Tibial nerve (tissue), 4 donors: ENCODE results near the gene LRCOL1. TPM values are rescaled to one million over a fixed set of nuclear protein-coding genes. Genes with fewer than 3 reads are reported as not detected.

Experiments
- DNase-seq, 2 donors: peaks; one replicate each; pipeline ENCODE4 v3.0.0-alpha.2; 2019; ENCODE audit warnings: low spot score in 2 of 2
- H3K27ac ChIP-seq, 4 donors: fragments of 200-600 bp; sonication (generic) in 3 of 4; one replicate each; pipeline ENCODE4 v1.5.1; 2017 to 2019; ENCODE audit warnings: mild to moderate bottlenecking in 1 of 4
- H3K27me3 ChIP-seq, 2 donors: fragments of 200-600 bp; sonication (generic) in 1 of 2; one replicate each; pipeline versions ENCODE4 v1.5.1 to v1.6.0; 2017 to 2019
- H3K36me3 ChIP-seq, 3 donors: fragments of 200-600 bp; sonication (generic); one replicate each; pipeline ENCODE4 v1.5.1; 2018 to 2019
- H3K4me1 ChIP-seq, 4 donors: fragments of 200-600 bp; sonication (generic) in 3 of 4; one replicate each; pipeline ENCODE4 v1.5.1; 2017 to 2019
- H3K4me3 ChIP-seq, 4 donors: fragments of 200-600 bp; sonication (generic) in 3 of 4; one replicate each; pipeline ENCODE4 v1.5.1; 2017 to 2019; ENCODE audit warnings: mild to moderate bottlenecking in 1 of 4, moderate library complexity in 1 of 4
- H3K9me3 ChIP-seq, 4 donors: fragments of 200-600 bp; sonication (generic) in 3 of 4; one replicate each; pipeline ENCODE4 v1.5.1; 2017 to 2019
- CTCF ChIP-seq, 5 experiments: fragments of 200-600 bp in 3 of 5; fragments of 450-650 bp in 2 of 5; sonication (generic) in 3 of 5; IDR thresholded peaks; one replicate each; pipeline ENCODE4 v1.5.1; 2016 to 2019; ENCODE audit warnings: antibody characterized with exemption in 5 of 5, mild to moderate bottlenecking in 3 of 5, moderate library complexity in 2 of 5
- EP300 ChIP-seq, 2 donors: sonication (generic); formaldehyde crosslinking; IDR thresholded peaks; one replicate each; pipeline ENCODE4 v1.6.1; 2017; ENCODE audit warnings: antibody characterized with exemption in 2 of 2, mild to moderate bottlenecking in 1 of 2
- POLR2A ChIP-seq, 2 donors: fragments of 450-650 bp; IDR thresholded peaks; one replicate each; pipeline ENCODE4 v1.6.1; 2017; ENCODE audit warnings: antibody characterized with exemption in 2 of 2, mild to moderate bottlenecking in 2 of 2, moderate library complexity in 2 of 2
- WGBS, 2 donors: methylation state at CpG; one replicate each; pipeline ENCODE4 v1.1.5; 2018; 5-methylcytosine and 5-hydroxymethylcytosine counted together
- total RNA-seq, 4 donors: library from RNA; depleted of rRNA; stranded (reverse); fragments of >200 nt; gene quantifications; one replicate each; pipeline ENCODE4 v1.1.0, GENCODE V29; 2016

LRCOL1 gene
- total RNA-seq, 4 donors from 2014 or later: not detected

GRCh38 chr12:132614029-132614428 is 3.6 kb upstream of the LRCOL1 start:
- Histone ChIP-seq H3K27ac (no peak overlapping the region), H3K4me3 (no peak overlapping the region), H3K27me3 (peaks cover 6 to 67% of the 10 kb centered on the region in 2 donors), H3K36me3 (no peaks in the 10 kb centered on the region), H3K9me3 (peaks cover 0 to 31% (median 3%) of the 10 kb centered on the region in 4 donors), H3K4me1 (peaks cover 0 to 27% (median 9%) of the 10 kb centered on the region in 4 donors)
- DNase-seq: no peak
- TF ChIP-seq CTCF (IDR thresholded peaks at IDR 0.05): no peak
- TF ChIP-seq EP300 (IDR thresholded peaks at IDR 0.05): no peak
- TF ChIP-seq POLR2A (IDR thresholded peaks at IDR 0.05): no peak
- 84 to 86% methylated on average over 5 of the region's 5 CpGs for WGBS, 2 donors

GRCh38 chr12:132611620-132612019 is 1.2 kb upstream of the LRCOL1 start:
- H3K27me3 ChIP-seq: peaks cover 2 to 69% of the 10 kb centered on the region in 2 donors
- H3K9me3 ChIP-seq: peaks cover 0 to 23% (median 2%) of the 10 kb centered on the region in 4 donors
- WGBS, 2 donors: 91 to 94% methylated on average over 10 of the region's 10 CpGs
- no peak for DNase-seq
- H3K36me3 ChIP-seq: no peaks in the 10 kb centered on the region
- TF ChIP-seq CTCF (IDR thresholded peaks at IDR 0.05): no peak
- TF ChIP-seq POLR2A (IDR thresholded peaks at IDR 0.05): no peak
- peaks cover 0 to 16% (median 3%) of the 10 kb centered on the region in 4 donors for H3K4me1 ChIP-seq
- H3K4me3 ChIP-seq: no peak overlapping the region
- no peak overlapping the region for H3K27ac ChIP-seq

GRCh38 chr12:132610866-132611602 is 652 bp upstream of the LRCOL1 start:
- no peaks in the 10 kb centered on the region for H3K36me3 ChIP-seq
- no peak overlapping the region for H3K4me3 ChIP-seq
- DNase-seq: no peak
- no peak overlapping the region for H3K27ac ChIP-seq
- TF ChIP-seq EP300 (IDR thresholded peaks at IDR 0.05) (no peak), CTCF (IDR thresholded peaks at IDR 0.05) (no peak), POLR2A (IDR thresholded peaks at IDR 0.05) (no peak)
- peaks cover 0 to 17% (median 0%) of the 10 kb centered on the region in 4 donors for H3K9me3 ChIP-seq
- H3K27me3 ChIP-seq: peaks cover 2 to 69% of the 10 kb centered on the region in 2 donors
- WGBS, 2 donors: 73 to 81% methylated on average over 24 to 33 of the region's 33 CpGs
- H3K4me1 ChIP-seq: peaks cover 0 to 16% (median 3%) of the 10 kb centered on the region in 4 donors

- WGBS, 2 donors: 48 to 52% methylated on average over 25 of the region's 25 CpGs
- H3K4me1 ChIP-seq: peaks cover 0 to 10% (median 3%) of the 10 kb centered on the region in 4 donors
- H3K4me3 ChIP-seq: no peak overlapping the region
- H3K36me3 ChIP-seq: no peaks in the 10 kb centered on the region
- H3K9me3 ChIP-seq: peaks cover 0 to 11% (median 0%) of the 10 kb centered on the region in 4 donors
- peaks cover 0 to 79% of the 10 kb centered on the region in 2 donors for H3K27me3 ChIP-seq
- TF ChIP-seq EP300 (IDR thresholded peaks at IDR 0.05) (no peak), POLR2A (IDR thresholded peaks at IDR 0.05) (no peak), CTCF (IDR thresholded peaks at IDR 0.05) (no peak)
- DNase-seq: no peak
- no peak overlapping the region for H3K27ac ChIP-seq
Observed at GRCh38 chr12:132608231-132609171, 1.9 kb downstream of the LRCOL1 start.
